Fibroblast of lung (primary cell): Measurements from ENCODE around the gene DGKE.

Experiments
- EZH2 ChIP-seq: IDR thresholded peaks from 2 replicates; pipeline ENCODE4 v1.5.1; 2012; ENCODE audit warnings: low read length, control low read depth, mild to moderate bottlenecking; ENCODE audit errors: missing control alignments
- TF ChIP-seq, protein P1 (sequence below), 2 donors: IDR thresholded peaks in 1 of 2; conservative IDR thresholded peaks in 1 of 2; 1 replicate in 1 of 2; 2 replicates in 1 of 2; pipeline ENCODE4 v1.5.1; 2011 to 2012; ENCODE audit warnings: low read length in 2 of 2, control low read depth in 1 of 2, inconsistent platforms in 1 of 2, low read depth in 1 of 2, mild to moderate bottlenecking in 1 of 2

DNA sequence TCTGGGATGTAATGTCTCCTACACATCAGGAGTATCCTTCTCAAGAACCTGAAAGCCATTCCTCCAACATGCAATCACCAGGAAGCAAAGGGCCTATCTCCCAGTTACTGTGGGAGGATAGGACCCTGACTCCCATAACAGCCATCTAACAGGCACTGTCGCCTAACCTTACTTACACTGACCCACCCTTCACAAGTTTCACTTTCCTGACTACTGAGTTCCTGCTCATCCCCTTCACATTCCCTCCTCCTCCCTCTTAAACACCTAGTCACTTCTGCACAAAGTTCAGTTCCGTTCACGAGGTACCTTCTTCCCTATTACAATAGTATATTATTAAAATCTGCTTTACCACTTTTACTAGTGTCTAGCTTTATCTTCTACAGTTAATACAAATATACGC, 1.5 kb upstream of the DGKE start:
- no peak for TF ChIP-seq EZH2
- TF ChIP-seq, protein P1, sequence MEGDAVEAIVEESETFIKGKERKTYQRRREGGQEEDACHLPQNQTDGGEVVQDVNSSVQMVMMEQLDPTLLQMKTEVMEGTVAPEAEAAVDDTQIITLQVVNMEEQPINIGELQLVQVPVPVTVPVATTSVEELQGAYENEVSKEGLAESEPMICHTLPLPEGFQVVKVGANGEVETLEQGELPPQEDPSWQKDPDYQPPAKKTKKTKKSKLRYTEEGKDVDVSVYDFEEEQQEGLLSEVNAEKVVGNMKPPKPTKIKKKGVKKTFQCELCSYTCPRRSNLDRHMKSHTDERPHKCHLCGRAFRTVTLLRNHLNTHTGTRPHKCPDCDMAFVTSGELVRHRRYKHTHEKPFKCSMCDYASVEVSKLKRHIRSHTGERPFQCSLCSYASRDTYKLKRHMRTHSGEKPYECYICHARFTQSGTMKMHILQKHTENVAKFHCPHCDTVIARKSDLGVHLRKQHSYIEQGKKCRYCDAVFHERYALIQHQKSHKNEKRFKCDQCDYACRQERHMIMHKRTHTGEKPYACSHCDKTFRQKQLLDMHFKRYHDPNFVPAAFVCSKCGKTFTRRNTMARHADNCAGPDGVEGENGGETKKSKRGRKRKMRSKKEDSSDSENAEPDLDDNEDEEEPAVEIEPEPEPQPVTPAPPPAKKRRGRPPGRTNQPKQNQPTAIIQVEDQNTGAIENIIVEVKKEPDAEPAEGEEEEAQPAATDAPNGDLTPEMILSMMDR (conservative IDR thresholded peaks at IDR 0.05 in 1 of 2, IDR thresholded peaks at IDR 0.05 in 1 of 2; ENCODE audit: low read depth in 1 of 2, low read length in 2 of 2), result no peak
